HEK293 (cell line): ENCODE measurements around the gene CETP.

Experiments used
- CTCF ChIP-seq: fragments of 450-650 bp; formaldehyde crosslinking; IDR thresholded peaks from 2 replicates; pipeline ENCODE4 v1.5.1; 2016; ENCODE audit warnings: missing biosample characterization, missing genetic modification characterization
- SP2 ChIP-seq: fragments of 450-650 bp; formaldehyde crosslinking; IDR thresholded peaks from 2 replicates; pipeline ENCODE4 v1.5.1; 2016; ENCODE audit warnings: missing biosample characterization, missing genetic modification characterization
- TRIM28 ChIP-seq: IDR thresholded peaks from 2 replicates; pipeline ENCODE4 v1.6.1; 2011; ENCODE audit warnings: low read length, control low read depth, borderline replicate concordance
- ZBTB7A ChIP-seq: fragments of 450-650 bp; formaldehyde crosslinking; IDR thresholded peaks from 2 replicates; pipeline ENCODE4 v1.5.1; 2016; ENCODE audit warnings: low read depth, missing biosample characterization, missing genetic modification characterization
- ZFP69B ChIP-seq: fragments of 450-650 bp; formaldehyde crosslinking; IDR thresholded peaks from 2 replicates; pipeline ENCODE4 v1.5.1; 2016; ENCODE audit warnings: missing biosample characterization, missing genetic modification characterization
- ZNF747 ChIP-seq: fragments of 450-650 bp; formaldehyde crosslinking; IDR thresholded peaks from 2 replicates; pipeline ENCODE4 v1.5.1; 2016; ENCODE audit warnings: missing biosample characterization, missing genetic modification characterization

GRCh38 chr16:56971768-56972043, 10.0 kb downstream of the CETP start:
- no peak for TF ChIP-seq CTCF (tag by site-specific recombination)
- no peak for TF ChIP-seq ZFP69B (tag by site-specific recombination)
- no peak for TF ChIP-seq ZBTB7A
- TF ChIP-seq ZNF747, result no peak
- no peak for TF ChIP-seq TRIM28
- no peak for TF ChIP-seq SP2 (tag by site-specific recombination)
